GM12892 (cell line): ENCODE results near the gene VIPR2.

ENCODE experiments used
- POLR2A ChIP-seq: IDR thresholded peaks from 2 replicates; pipeline ENCODE4 v1.6.1; 2011; ENCODE audit warnings: low read depth, low read length, control low read depth
- POLR2AphosphoS5 ChIP-seq: IDR thresholded peaks from 2 replicates; pipeline ENCODE4 v1.6.1; 2011; ENCODE audit warnings: low read depth, low read length, control low read depth
- TAF1 ChIP-seq: IDR thresholded peaks from 2 replicates; pipeline ENCODE4 v1.6.1; 2011; ENCODE audit warnings: low read depth, mild to moderate bottlenecking, control low read depth, low read length, borderline replicate concordance

- TF ChIP-seq POLR2A = no peak
- no peak for TF ChIP-seq POLR2AphosphoS5
- TF ChIP-seq TAF1 = no peak
These were observed 31.1 kb upstream of the VIPR2 start for GRCh38 chr7:159175792-159176191.
